ENCODE measurements around the gene TNNI2. TPM values are rescaled to one million over a fixed set of nuclear protein-coding genes. Genes with fewer than 3 reads are reported as not detected.

TNNI2 gene
- polyA plus RNA-seq, 1 of the 3 experiments (the other 2 are of a cell fraction): not detected

DNA sequence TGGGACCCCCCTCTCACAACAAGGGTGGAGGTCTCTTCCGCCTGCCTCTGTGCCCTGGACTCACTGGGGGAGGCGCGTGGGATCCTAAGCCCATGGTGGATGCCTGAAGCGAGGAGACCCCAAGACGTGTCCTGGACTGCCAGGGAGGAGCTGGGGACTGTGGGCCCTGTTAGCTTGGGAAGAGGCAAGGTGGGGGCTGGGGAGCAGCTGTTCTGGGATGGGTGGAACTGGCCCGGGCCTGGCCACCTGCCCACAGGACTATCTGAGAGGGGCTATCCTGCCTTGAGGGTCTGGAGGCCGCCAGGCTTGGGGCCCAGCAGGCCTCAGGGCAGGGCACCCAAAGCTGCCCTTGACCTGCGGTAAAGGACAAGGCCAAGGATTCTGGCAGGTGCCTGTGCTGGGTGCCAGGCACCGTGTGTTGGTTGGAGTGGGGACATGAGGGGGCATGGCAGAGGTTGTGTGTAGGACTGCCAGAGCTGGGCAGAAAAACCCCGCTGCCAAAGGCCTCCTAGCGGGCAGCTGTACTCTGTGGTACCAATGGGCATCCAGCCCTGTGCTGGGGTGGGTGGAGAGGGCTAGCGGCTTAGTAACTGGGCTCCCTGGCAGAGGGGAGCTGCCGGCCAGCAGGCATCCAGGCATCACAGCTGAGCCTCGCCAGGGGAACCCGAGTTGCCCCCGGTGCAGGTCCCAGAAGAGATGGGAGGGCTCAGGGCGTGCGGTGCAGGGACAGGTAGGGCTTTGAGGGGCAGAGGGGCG lies 14.8 kb downstream of the TNNI2 start (continued):
- TF ChIP-seq, protein P1, sequence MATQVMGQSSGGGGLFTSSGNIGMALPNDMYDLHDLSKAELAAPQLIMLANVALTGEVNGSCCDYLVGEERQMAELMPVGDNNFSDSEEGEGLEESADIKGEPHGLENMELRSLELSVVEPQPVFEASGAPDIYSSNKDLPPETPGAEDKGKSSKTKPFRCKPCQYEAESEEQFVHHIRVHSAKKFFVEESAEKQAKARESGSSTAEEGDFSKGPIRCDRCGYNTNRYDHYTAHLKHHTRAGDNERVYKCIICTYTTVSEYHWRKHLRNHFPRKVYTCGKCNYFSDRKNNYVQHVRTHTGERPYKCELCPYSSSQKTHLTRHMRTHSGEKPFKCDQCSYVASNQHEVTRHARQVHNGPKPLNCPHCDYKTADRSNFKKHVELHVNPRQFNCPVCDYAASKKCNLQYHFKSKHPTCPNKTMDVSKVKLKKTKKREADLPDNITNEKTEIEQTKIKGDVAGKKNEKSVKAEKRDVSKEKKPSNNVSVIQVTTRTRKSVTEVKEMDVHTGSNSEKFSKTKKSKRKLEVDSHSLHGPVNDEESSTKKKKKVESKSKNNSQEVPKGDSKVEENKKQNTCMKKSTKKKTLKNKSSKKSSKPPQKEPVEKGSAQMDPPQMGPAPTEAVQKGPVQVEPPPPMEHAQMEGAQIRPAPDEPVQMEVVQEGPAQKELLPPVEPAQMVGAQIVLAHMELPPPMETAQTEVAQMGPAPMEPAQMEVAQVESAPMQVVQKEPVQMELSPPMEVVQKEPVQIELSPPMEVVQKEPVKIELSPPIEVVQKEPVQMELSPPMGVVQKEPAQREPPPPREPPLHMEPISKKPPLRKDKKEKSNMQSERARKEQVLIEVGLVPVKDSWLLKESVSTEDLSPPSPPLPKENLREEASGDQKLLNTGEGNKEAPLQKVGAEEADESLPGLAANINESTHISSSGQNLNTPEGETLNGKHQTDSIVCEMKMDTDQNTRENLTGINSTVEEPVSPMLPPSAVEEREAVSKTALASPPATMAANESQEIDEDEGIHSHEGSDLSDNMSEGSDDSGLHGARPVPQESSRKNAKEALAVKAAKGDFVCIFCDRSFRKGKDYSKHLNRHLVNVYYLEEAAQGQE (IDR thresholded peaks at IDR 0.05; ENCODE audit: low read depth, low read length): no peak
- TF ChIP-seq TCF12 (IDR thresholded peaks at IDR 0.05) (no peak), RXRA (IDR thresholded peaks at IDR 0.05; ENCODE audit: borderline replicate concordance, low read depth) (no peak), FOXM1 (IDR thresholded peaks at IDR 0.05; ENCODE audit: low read depth) (no peak), TEAD4 (IDR thresholded peaks at IDR 0.05; ENCODE audit: borderline replicate concordance, insufficient read depth) (no peak)

DNA sequence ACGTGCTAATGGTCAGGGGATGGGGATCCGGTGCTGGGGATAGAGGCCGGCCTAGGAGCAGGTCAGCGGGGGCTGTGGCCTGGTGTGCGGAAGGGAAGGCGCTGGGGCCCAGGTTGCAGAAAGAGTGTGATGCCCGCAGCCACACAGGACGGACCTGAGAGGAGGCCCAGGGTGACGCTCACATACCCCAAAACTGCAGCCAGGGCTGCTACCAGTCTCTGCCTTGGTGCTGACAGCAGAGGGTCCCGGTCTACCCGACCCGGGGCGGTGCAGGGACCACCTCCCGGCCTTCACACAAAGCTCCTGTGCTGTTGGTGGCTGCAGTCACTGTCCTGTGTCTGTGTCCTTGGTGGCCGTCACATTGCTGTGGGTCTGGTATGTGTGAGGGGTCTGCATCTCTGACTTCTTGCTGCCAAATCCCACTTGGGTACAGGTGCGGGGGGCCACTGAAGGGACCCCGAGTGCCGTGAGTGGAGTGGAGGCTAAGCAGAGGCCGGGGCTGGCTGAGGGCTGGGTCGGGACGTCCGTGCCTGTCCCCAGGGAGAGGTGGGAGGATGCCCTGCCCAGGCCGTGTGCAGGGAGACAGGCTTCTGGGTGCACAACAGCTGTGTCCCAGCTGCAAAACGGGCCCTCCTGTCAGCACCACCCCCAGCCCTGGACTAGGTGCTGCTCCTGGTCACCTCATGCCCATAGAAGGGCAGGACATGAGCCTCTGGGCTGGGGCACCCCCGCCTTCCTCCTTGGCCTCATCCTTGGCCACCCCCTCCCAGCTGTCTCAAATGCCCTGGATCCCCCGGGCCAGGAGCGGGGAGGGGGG lies 15.6 kb downstream of the TNNI2 start:
- Histone ChIP-seq H3K4me3 (ENCODE audit: low read depth in 2 of 2, low read length in 1 of 2) (no peak overlapping the region), H2AFZ (ENCODE audit: low read depth) (no peak overlapping the region), H3K4me2 (no peak overlapping the region), H3K79me2 (ENCODE audit: insufficient read depth) (no peaks in the 10 kb centered on the region), H3K9me2 (no peaks in the 10 kb centered on the region), H4K20me1 (ENCODE audit: insufficient read depth) (no peaks in the 10 kb centered on the region), H3K9ac (no peak overlapping the region), H3K9me3 (no peaks in the 10 kb centered on the region), H3K27me3 (ENCODE audit: insufficient read depth) (no peaks in the 10 kb centered on the region), H3K36me3 (replicated peaks in 1 of 2; ENCODE audit: control insufficient read depth in 1 of 2, insufficient read depth in 2 of 2, low read length in 1 of 2) (no peaks in the 10 kb centered on the region), H3F3A (replicated peaks; ENCODE audit: insufficient read depth) (no peaks in the 10 kb centered on the region), H3K4me1 (ENCODE audit: control insufficient read depth in 1 of 2, insufficient read depth in 2 of 2, low read depth in 1 of 2, low read length in 1 of 2) (no peaks in the 10 kb centered on the region; a peak in 1 of 4 replicates), H3K27ac (ENCODE audit: low read depth in 2 of 2, low read length in 1 of 2) (no peak overlapping the region)
- WGBS (ENCODE audit: low lambda C conversion rate): 70% methylated on average over 18 of the region's 27 CpGs
- POLR2A ChIA-PET: no interaction called here
- no peak for TF ChIP-seq CHD2 (IDR thresholded peaks at IDR 0.05; ENCODE audit: low read length, partially characterized antibody)
- TF ChIP-seq, protein P2, sequence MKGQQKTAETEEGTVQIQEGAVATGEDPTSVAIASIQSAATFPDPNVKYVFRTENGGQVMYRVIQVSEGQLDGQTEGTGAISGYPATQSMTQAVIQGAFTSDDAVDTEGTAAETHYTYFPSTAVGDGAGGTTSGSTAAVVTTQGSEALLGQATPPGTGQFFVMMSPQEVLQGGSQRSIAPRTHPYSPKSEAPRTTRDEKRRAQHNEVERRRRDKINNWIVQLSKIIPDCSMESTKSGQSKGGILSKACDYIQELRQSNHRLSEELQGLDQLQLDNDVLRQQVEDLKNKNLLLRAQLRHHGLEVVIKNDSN (IDR thresholded peaks at IDR 0.05; ENCODE audit: borderline replicate concordance, low read depth): no peak
- CTCF ChIA-PET: interaction anchor here (0.6 to 4.1 kb wide), 9 partner anchors 22 to 297 kb away, joined by 3 to 32 read pairs (median 6); no protein-coding TSS in a partner anchor
- no peak for DNase-seq

Data from SK-N-SH (cell line).